DMS114 treated with DMSO at 0.1 percent for 48 hours (cell line): ENCODE measurements around the gene FHIP2A.
"Not testable (repeated sequence)": the region's sequence is repeated elsewhere in the genome, so short reads cannot be mapped to it uniquely, and the experiment has no call there.

Source experiments
- DNase-seq: peaks from one replicate; lab custom pipeline; 2025; ENCODE audit not compliant: unreplicated experiment; lab: John Stamatoyannopoulos, UW

FHIP2A gene

DNA sequence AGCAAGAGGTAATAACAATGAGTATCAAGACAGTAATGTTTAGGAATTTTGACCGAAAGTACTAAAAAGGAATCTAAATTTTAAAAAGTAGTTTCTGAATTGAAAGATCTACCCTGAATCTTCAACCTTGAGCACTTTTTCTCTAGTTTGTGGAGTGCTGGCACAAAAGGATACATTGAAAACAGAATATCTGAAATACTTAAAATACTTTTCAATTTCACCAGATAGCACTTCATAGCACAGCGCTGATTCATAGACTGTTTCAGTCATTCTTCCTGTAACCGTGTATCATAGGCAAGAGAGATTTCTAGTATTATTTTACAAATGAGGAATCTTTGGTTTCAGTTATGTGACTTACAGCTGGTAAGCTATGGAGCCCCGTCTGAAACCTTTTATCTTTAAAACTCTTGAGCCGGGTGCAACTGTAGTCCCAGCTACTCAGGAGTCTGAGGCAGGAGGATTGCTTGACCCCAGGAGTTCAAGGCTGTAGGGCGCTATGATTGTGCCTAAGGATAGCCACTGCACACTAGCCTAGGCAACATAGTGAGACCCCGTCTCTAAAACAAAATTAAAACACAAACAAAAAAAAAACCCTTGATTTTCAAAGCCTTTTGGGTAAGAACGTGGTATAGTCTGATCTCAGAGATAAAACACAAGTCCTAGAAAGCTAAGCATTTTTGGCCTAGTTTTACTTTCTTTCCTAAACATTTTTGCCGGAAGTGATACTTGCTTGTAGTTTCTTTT lies 35.1 kb downstream of the FHIP2A start:
- no peak for DNase-seq

DNA sequence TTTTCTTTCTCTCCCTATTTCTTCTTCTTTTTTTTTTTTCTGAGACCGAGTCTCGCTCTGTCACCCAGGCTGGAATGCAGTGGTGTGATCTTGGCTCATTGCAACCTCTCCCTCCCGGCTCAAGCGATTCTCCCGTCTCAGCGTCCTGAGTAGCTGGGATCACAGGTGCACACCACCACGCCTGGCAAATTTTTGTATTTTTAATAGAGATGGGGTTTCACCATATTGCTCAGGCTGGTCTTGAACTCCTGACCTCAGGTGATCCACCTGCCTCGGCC lies 35.6 kb downstream of the FHIP2A start:
- not testable (repeated sequence) for DNase-seq

DNA sequence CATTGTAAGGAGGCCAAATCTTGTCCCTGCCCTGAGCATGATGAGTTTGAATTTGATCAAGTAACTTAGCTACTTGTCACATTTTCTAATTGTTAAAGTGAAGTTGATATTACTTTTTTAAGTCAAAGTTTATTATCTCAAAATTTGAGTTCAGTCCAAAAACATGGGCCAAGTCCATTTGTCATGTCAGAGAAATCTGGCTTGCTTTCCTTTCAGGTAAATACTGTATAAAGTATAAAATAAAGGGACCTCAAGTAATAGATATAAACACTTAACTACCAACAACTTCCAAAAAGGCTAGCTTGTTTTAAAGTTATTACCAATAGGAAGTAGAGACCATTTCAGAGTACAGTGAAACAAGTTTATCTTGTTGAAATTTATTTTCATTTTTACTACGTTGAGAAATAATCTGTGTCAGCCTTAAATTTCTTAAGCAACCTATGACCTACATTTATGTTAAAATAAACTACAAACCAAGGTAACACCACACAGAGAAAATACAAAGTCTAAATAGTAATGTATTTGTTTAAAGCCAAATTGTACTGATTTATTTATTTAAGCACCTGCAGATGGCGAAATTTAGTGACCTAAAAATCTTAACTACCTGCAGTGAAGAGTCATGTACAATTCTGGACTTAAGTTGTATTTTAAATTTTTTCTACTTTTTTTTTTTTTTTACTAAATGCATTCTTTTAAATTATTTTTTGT lies 36.5 kb downstream of the FHIP2A start:
- DNase-seq: no peak

DNA sequence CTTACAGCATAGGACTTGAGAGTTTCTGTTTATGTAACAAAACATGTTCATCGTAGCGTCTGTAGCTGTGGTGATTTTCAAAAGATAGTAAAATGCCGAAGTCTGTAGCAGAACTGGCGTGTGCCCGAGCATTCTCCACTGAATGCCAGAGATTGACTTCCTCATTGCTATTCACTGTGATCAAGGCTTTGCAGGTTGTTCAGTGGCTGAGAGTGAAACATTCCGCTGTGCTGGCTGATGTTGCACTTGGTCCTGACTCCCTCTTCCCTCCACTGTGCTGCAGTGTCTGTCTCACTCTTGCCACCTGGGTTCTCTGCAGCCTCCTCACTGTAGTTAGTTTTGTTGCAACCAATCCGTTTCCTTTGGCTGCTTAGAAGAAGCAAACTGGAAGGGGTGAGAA lies 37.6 kb downstream of the FHIP2A start:
- DNase-seq: no peak

DNA sequence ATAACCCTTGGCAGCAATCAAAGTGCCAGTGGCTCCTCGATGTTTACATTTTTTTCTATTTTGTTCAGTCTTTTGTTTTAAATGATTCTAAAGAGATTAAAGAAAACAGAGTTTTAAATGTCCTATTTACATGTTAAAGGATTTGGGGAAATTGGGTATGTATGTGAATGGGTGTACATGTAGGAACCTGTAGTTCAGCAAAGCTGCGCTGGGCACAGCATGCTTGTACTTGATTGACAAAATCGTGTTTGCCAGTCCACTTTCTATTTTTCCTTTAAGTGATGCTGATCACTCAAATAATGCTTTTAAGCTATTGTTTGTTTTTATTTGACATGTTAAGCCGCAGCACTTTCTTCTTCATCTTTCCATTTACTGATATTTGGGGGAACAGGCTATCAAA lies 40.9 kb downstream of the FHIP2A start:
- DNase-seq: no peak

DNA sequence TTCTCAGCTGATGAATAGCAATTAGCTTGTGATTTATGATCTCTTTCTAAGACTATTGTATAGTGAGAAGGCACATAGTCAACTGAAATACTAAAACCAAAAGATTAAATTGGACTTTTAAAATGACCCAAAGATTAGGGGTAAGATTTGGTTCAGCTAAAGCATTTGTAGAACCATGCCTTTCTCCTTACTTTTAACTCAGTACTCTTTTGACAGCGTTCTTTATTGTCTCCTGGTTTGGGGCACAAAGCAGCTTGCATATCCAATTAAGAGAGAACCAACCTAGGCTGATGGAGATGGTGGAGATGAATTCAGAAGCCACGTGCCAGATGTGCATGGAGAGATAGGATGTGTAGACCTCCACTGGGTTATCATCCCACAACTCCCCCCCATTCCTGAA lies 45.8 kb downstream of the FHIP2A start:
- no peak for DNase-seq

DNA sequence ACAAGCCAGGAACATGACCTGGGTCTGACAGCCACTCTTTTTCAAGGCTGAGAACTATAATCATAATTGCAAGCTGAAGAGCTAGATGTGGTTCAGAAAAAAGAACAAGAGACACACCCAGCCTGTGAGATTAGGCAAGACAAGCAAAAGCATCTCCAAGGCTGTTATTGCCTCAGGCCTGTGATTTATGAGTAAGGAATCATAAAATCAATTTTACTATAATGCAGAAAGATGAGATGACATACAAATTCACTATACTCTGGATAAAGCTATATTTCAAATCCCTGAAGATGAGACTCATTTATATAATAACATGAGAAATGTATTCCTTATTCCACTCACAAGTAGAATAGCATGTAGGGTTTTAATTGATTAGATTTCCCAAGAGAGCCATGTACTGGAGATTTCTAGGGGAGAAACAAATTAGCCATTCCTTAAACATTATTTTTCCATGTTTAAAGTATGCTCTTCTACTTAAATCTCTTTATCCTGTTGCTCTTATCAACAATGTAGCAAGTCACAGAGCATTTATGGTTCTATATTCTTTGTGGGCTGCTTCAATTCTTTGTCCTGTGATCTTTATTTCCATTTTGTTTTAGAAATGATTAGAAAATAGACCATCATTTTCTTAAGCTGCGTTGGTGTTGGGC lies 47.4 kb downstream of the FHIP2A start:
- no peak for DNase-seq

DNA sequence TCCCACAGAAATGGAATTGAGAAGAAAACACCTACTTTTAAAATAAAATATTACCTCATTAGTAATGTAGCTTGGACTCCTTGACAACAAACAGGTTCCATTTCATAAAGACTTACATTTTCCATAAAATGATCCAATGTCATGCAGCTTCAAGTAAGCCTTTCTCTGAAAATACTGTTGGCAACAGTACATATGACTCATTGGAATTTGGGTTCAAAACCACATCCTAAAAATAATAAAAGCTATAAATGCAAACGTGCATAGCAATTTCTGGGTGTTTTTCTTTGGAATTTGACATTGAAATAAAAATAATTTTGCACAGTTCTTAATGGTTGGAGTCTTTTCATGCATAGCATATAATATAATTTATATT lies 47.9 kb downstream of the FHIP2A start:
- DNase-seq: no peak

DNA sequence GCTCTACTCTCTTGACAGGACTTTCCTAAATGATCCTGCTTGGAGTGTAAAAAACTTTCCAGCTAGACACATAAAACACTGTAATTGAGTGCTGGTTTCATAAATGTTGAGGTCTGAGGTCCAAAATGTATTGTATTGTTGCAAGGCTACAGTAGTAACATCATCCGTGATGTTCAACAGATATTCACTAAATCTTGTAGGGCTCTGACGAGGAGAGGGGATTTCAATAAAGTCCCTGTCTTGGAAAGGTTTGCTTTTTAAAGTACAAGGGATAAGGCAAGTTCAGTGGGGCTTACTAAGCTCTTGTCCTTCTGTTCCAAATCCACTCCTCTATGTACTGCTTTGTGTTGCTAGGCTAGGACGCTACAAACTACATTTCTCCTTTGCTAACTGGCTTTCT lies 48.9 kb downstream of the FHIP2A start:
- no peak for DNase-seq

DNA sequence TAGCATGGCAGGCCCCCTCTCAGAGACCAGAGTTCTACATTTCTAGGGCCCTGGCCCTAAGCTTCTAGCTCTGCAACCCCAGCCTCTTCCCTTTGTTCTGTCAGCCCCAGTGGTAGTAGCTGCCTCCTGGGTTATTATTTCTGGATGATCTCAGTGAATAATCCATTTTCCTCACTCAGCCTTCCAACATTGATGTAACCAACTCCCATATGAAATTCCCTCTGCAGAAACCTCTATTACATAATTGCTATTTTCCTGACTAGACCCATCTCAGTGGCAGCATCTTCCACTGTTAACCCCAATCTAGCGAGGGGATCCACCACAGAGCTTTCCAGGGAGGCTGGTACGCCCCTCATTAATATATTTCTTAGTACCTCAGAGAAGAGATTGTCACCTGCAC lies 49.8 kb downstream of the FHIP2A start:
- DNase-seq: no peak
